G401.6 (cell line): ENCODE results near the gene MKNK1.

Experiments used
- FAIRE-seq: peaks from 2 replicates; lab custom pipeline; 2012; peaks lifted over from hg19 to GRCh38; lab: Jason Lieb, UNC

The MKNK1 gene

DNA sequence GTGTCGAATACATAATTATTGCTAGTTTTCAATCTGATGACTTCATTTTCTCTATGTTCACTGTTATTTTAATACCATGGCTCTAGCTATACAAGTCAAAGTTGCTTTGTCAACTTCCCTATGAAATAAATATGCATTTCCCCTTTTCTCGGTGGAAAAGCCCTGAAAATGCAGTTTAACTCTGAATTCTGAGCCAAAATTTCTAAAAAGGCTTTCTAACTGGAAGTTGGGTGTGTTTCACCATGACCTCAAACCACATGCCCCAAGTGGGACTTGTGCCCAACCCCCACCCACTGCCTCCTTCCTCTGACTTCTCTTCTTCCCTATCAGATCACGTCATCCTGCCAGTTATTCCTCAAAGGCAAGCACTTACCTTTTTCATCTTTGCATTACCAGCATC lies 8.9 kb downstream of the MKNK1 start:
- FAIRE-seq = no peak

DNA sequence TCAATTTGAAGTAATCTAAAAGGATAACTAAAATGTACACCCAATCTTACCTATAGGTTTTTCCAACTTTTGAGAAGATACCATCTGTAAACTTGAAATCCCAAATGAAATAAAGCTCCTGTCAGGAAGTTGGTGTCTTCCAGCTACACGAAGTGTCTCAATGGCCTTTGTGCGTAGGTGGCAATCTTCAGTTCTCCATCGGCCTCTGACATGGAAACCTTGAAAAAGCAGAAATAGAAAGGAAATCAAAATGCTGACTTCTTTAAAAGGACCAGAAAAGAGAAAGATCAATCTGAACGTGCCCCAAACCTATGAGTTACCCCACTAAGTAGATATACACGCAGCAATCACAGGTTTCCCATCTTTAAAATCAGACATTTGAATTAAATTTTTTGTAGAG lies 10.0 kb downstream of the MKNK1 start:
- FAIRE-seq = no peak

DNA sequence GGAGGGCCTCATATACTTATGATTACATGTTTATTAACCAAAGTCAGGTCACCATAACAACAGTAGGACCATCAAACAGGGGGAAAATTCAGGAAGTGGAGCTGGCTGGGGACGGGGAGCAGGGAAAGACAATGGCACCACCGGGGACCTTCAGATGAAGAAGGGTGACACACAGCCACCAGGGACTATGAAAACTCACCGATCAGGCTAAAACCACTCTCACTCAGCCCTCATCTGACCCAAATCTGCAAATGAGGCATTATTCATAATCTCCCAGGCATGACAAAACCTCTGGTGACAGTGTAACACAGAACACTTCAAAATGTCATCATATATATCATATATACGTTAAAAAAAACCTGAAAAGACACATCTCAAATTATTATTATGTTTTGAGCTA lies 11.2 kb downstream of the MKNK1 start:
- FAIRE-seq = no peak

DNA sequence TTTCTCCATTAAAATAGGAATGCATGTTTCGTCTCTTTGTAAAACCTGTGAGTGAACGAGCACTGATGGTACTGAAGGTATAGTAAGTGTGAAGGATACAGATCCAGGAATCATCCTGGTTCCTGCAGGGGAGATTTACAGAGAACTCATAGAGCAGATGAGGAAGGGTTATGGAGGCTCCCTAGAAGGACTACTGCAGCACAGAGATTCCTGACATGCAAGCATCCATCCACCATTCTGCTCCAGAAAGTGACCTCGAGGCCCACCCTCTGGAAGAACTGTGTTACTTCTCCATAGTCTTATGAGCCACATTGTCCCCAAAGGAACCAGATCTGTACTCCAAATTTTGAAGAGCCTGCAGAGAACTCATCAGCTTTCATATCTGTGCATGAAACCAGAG lies 14.5 kb downstream of the MKNK1 start:
- FAIRE-seq = no peak

DNA sequence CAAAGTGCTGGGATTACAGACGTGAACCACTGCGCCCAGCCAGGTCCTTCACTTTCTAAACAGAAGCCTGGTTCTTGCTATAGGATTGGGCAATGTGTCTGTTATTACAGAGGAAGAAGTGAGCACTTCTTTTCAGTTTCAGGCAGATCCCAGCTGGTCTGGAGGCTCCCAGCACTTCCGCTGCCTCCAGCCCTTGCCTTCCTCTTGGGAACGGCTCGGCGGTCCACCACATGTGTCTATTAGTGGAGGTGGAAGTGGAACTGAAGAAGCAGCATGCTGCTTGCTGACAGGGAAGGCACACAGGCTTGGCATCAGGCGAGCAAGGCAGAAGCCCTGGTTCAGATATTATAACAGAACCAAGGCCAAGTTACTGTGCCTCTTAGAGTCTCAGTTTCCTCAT lies 17.0 kb downstream of the MKNK1 start:
- no peak for FAIRE-seq

DNA sequence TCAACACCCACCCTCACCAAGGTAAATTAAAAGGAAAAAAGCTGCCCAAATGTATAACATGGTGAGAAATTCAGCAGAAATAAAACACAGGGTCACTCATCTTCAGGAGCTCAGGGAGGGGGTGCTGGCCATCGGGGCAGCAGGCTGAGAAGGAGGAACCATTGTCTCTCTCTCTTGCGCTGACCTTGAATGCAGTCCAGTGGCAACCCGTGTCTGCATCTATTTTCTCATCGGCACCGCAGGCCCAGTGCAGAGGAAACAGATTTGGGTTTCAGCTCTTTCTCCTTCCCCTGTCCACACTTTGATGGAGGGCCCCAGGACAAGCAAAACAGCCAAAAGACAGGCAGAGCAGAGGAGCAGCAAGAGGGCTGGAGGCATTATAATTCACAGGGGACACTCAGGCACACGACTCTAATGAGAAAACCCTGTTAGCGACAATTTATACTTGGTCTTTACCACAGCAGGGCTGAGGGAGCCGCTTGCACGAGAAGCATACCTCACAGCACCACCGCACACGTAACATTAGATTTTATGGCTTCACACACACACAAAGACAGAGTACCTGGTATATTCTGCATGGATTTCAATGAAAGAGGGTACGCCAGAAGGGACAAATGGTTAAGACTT lies 18.6 kb downstream of the MKNK1 start:
- FAIRE-seq = no peak

DNA sequence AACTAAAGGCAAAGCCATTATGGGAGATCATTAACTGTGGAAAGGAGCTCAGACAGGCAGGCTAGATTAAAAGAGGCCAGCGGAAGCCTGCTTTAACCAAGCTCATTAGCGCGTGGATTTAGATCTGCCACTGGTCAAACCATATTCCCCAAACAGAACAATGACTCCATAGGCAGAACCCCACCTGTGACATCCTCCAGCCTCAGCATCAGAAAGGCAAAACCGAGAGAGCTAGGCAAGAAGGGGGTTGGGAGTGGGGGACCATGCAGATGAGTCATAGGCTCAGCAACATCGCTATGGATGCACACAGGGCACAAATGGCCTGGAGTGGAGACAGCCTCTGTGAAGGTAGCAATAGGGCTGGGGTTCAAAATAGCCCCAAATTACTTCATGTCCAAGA lies 20.6 kb downstream of the MKNK1 start:
- no peak for FAIRE-seq

DNA sequence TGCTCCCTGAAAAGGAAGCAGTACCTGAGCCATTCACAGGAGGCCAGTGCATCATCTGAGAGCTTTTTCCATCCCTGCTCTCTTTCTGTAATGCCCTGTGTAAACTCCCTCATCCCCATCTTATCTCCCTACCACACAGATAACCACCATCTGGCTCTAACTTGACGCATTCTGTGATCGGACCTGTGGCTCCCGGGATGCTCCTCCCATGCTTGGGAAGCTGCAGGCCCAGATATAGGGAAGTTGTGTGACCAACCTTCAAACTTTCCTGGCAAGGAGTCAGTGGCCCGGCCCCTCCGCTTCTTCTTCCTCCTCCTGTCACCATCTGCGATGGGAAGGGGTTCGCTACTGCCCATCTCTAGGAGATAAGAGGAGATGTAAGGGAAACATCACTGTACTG lies 21.1 kb downstream of the MKNK1 start:
- no peak for FAIRE-seq

DNA sequence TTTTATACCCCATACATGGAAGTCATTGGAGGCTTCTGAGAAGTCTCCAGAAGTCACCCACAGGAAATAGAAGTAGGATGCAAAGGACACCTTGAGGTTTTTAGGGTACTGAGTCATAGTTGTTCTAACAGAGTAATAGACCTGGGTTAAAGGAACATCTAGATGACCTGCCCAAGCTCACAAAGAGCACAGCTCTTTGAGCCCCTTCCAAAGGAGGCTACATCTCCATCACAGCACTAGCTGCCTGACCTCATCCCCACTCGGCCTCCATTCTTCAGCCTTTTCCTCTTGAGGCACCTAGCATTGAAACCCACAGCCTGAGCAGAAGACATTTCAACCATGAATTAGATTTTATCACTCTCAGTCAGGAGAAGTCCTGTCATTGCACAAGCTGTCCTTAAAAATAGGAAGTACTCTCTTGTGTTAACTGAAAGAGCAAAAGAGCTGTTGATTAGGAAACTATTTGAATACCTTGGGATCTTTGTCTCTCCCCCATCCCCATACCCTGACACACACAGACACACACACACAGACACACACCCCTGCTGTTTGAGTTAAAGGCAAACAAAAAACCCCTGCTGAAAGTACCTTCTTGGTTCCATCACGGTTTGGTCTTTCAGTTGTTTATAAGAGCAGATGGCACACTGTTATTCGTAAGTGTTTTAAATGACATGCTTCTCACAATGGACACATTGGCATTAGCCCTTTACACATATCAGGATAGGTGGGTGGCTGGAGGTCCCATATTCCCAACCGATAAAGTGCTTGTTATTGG lies 22.2 kb downstream of the MKNK1 start:
- FAIRE-seq = no peak

DNA sequence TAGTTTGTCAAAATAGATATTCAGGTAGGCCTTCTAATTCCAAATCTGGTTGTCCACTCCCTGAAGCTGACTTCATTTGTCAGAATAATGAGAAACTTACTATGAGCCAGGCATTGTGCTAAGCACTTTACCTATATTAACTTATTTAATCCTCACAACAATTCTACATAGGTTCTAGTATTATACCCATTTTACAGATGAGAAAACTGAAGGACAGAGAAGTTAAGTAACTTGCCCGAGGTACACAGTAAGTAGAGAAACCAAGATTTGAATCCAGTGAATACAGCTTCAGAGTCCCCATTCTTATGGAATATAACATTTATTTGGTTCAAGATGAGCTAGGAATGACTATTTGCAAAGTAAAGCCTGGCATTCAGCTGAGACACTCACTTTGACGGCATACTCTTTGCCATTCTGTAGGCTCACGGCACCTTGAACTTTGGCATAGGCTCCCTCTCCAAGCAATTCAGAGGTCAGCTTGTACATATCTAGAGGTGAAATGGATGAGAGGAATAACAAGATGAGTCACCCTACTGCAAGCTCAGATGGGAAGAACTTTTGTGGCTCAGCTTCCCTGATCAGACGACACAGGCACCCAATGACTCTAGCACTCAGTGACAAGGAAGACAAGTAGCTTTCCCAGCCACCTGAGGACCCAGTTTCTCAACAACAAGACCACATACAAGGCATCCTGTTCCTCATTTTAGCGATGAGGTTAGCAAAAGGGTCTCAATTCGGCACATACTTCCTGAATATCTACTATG lies 23.7 kb downstream of the MKNK1 start:
- FAIRE-seq = no peak

DNA sequence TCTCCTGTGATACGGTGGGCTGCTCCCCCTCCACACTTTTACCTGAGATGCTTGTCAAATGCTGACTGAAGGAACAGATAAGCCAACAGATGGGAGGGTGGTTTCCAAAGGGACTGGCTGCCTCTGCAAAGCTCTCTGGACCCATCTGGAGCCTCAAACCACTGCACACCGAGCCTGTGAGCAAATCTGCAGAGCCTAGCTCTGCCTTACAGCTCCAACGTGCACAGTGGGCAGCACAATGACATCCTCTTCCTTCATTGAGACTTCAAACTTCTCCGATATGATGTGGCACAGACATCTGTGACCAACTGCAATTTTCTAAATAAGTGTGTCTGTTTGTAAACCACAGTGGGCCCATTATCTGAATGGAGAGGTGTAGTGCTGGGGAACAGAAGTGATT lies 26.4 kb downstream of the MKNK1 start:
- no peak for FAIRE-seq

DNA sequence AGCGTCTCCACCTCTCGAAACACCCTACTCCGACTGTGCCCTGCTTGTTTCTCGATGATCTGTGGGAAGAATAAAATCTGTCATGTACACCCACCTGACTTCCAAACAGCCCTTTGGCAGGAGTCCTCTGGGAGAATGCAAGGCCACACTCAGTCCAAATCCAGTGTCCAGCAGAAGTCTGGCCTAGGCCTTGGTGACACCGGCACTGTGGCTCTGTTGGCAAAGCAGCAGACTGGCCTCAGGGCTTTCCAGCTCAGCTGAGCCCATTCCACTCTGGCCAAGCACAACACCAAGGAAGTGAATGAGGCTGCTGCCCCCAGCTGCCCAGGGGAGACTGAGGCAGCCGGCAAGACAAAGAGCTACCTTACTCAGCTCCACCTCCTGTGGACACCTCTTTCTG lies 27.5 kb downstream of the MKNK1 start:
- no peak for FAIRE-seq

DNA sequence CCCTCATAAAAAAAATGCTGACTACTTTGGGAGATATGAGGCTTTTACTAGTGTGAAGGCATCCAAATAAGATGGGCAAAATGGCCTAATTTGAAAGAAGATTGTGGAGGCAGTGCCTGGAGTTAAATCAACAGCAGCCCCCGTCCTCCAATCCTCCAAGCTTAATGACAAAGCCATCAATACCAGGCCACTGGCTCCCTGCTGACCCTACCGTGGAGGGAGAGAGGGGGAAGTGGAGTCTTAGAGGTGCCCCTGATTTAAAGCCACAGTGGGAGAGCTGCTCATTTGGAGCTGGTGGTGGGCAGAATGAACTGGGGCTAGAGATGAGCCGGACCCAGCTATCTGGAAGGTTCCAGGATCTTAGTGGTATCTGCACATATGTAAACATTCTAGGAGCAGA lies 28.3 kb downstream of the MKNK1 start:
- no peak for FAIRE-seq

DNA sequence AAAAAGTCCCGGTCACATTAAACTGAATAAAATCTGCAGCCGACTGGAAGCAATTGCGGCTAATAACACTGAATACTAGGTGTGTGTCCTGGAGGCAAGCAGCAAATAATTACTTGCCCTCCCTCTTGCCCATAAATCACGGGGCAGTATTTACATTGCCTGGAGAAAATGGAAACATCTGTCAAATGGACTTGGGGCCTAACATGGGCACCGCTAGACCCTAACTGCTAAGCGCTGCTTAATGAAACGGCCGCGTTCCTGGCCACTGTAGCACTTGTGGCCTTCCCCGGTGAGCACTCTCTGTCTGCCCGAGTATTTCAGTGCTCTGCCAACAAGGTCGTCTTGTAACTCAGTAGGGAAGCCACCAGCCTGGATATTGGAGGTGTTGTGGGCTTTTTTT lies 28.8 kb downstream of the MKNK1 start:
- FAIRE-seq = no peak

DNA sequence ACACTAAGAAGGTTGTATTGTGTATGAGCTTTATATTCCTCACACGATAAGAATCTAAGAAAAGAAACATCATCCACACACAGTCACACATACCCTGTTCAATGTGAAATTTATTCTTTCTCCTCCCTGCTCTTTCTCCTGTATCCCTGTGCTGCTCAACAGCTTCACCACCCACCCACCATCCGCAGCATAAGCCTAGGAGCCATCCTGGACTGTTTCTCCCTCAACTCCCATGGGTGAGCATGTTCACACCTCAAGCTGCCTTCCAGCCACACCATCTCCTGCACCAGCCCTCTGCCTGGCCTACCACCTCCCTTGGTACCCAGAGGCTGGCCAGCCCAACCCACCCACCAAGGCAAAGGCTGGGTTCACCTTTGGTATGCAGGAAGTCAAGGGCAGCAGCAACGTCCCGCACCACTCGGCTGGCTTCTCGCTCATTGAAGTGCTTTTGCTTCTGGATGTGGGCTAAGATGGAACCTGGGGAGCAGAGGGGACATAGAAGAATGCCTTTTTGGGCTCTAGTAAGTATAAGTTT lies 32.3 kb downstream of the MKNK1 start:
- FAIRE-seq = no peak

DNA sequence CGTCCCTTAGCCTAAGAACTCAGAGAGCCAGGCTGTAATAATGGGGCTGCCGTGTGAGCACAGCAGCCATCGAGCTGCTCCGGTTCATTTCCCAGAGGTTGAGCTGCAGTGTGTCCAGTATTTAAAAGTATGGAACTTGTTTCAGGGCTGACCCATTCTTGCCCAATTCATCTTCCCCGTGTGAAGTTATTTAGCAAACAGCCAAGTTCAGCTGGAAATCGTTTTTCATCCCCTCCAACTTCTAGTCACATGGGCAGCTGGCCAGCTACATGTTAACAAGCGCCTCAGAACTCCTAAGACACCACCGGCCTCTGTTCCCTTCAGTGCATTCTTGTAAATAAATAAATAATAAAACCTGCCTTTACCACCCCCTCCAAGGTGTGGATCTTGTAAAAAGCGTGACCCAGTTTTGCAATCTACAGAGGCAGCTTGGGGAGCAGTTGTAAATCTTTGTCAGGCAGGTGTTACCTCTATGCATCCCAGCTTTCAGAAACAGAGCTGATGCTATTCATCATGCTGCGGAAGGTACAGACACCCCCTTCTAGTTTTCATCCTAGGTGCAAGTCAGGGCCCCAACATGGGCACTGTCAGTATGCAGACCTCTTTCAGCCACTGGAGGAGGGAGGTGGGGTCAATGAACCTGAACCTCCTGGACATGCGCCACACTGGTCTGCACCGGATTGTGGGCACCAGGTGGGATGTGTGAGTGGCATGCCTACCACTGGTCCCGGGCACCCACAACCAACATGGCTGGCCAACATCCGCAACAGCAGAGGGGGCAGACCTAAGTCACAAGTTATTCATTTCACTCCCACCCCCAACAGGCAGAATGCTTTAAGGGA lies 34.0 kb downstream of the MKNK1 start:
- FAIRE-seq = no peak

DNA sequence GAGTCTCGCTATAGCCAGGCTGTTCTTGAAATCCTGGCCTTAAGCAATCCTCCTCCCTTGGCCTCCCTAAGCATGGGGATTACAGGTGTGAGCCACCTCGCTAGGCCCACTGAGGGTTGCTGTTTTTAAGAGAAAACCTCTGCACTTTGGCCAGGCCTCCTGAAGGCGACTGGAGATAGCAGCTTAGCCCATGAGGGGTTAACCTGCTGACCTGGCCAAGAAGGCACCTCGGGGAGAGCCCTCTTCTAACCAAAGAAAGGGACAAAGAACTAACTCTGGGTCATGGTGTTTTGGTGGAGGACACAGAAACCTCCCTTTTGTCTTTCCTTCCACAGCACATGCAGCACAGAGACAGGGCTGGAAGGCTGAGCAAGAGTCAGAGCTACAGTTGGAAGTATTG lies 35.0 kb downstream of the MKNK1 start:
- no peak for FAIRE-seq

DNA sequence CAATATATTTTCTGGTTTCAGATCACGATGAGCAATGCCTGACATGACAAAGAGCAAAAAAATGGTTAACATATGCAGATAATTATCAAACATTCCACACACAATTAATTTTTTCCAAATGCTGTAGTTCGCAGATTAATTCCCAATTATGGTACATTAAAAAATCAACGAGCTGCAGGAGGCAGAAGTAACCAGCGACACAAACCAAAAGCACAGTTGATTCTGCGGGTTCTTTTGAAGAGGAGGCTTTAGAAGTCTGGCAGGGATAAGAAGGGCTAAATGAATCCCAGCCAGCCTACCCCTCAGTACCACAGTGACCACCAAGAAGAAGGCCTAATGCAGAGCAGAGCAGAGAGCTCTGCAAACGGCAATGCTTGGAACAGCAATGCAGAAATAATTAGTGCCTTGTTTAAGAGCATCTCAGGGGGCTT lies 35.6 kb downstream of the MKNK1 start:
- FAIRE-seq = no peak

DNA sequence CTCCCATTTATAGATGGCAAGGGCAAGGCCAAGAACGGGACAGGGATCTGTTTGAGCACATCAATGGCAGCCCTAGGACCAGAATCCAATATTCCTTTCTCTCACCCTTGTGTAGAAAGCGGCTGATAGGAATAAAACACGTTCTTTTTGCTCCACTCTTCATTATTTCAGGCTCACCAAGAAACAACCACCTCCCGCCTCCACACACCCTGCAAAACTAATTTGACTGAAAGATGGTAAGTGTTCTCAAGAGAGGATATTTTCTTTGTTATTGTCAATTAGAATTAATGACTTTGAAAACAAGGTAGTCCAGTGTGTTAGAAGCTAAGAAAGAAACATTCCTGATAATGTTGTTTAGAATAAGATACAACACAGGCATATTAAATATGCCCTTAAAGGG lies 40.7 kb downstream of the MKNK1 start:
- FAIRE-seq = no peak

DNA sequence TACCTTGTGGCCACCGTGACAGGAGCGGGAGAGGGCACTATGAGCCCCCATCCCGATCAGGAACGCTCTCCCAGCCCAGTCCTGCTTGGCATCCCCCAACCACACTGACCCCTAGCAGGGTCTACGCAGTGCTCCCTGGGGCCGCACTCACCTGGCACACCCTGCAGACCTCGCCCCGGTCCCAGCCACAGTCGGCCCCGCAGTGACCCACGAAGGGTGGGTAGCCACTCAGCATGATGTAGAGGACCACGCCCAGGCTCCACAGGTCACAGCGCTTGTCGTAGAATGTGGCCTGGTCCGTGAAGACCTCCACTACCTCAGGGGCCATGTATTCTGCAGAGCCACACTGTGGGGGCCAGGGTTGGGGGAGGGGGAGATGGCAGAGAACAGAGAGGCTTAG lies 41.6 kb downstream of the MKNK1 start:
- no peak for FAIRE-seq

DNA sequence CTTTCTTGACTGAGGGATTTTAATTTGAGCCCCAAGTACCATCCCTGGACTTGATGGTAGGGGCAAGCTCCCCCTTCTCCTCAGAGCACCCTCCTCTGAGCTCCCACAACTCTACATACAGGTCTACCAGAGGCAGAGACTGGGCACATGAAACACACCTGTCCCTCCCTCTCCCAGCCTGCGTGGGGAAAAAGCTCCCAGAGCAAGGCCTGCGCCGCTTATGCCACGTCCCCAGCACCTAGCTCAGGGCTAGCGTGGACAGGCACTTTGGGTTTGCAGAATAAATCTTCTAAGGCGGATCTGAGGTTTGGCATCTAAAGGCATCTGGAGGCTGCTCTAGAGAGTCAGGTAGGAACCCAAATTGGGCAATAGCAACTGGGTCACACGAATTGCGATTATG lies 45.1 kb downstream of the MKNK1 start:
- no peak for FAIRE-seq
